Vagina (tissue), 2 donors: ENCODE results near the gene TEDC1. TPM values are rescaled to one million over a fixed set of nuclear protein-coding genes. Genes with fewer than 3 reads are reported as not detected.

Source experiments
- DNase-seq, 2 donors: peaks; one replicate each; pipeline ENCODE4 v3.0.0-alpha.2; 2017; ENCODE audit errors: extremely low spot score in 2 of 2
- H3K27ac ChIP-seq: fragments of 200-600 bp; sonication (generic); one replicate; pipeline ENCODE4 v1.5.1; 2019
- H3K27me3 ChIP-seq: fragments of 200-600 bp; sonication (generic); one replicate; pipeline ENCODE4 v1.5.1; 2019
- H3K36me3 ChIP-seq, 2 donors: fragments of 200-600 bp; sonication (generic); one replicate each; pipeline ENCODE4 v1.5.1; 2017 to 2019
- H3K4me1 ChIP-seq: fragments of 200-600 bp; sonication (generic); one replicate; pipeline ENCODE4 v1.5.1; 2019
- H3K4me3 ChIP-seq, 2 donors: fragments of 200-600 bp; sonication (generic); 1 replicate in 1 of 2; 2 replicates in 1 of 2; pipeline ENCODE4 v1.5.1; 2016 to 2019
- H3K9me3 ChIP-seq: fragments of 200-600 bp; sonication (generic); one replicate; pipeline ENCODE4 v1.5.1; 2019
- CTCF ChIP-seq, 3 experiments: fragments of 450-650 bp in 2 of 3; fragments of 200-600 bp in 1 of 3; sonication (generic) in 1 of 3; IDR thresholded peaks; one replicate each; pipeline ENCODE4 v1.5.1; 2017 to 2019; ENCODE audit warnings: antibody characterized with exemption in 3 of 3, mild to moderate bottlenecking in 2 of 3, moderate library complexity in 2 of 3
- POLR2A ChIP-seq, 2 donors: fragments of 450-650 bp; IDR thresholded peaks; one replicate each; pipeline ENCODE4 v1.6.1; 2017; ENCODE audit warnings: antibody characterized with exemption in 2 of 2, mild to moderate bottlenecking in 2 of 2, moderate library complexity in 2 of 2
- POLR2AphosphoS5 ChIP-seq, 2 donors: sonication (generic); formaldehyde crosslinking; IDR thresholded peaks; one replicate each; pipeline ENCODE4 v1.9.0; 2017; ENCODE audit warnings: antibody characterized with exemption in 2 of 2, mild to moderate bottlenecking in 2 of 2, low read depth in 1 of 2; ENCODE audit not compliant: insufficient read depth in 1 of 2
- intact Hi-C: fragments of 100-400 bp; cut with DNase I; formaldehyde crosslinking; loops from one replicate; pipeline ENCODE4 v1.15.1; 2023
- total RNA-seq: library from RNA; depleted of rRNA; stranded (reverse); fragments of >200 nt; gene quantifications from one replicate; pipeline ENCODE4 v1.2.3, GENCODE V29; 2016

TEDC1 gene
- total RNA-seq, 1 donor from 2014 or later = 5.9 TPM

GRCh38 chr14:105500036-105500725, 9.1 kb downstream of the TEDC1 start:
- no peak overlapping the region for H3K4me3 ChIP-seq
- H3K4me1 ChIP-seq = no peaks in the 10 kb centered on the region
- no peaks in the 10 kb centered on the region for H3K27me3 ChIP-seq
- TF ChIP-seq POLR2A (IDR thresholded peaks at IDR 0.05) = no peak
- no peak for TF ChIP-seq POLR2AphosphoS5 (IDR thresholded peaks at IDR 0.05; ENCODE audit: insufficient read depth in 1 of 2, low read depth in 1 of 2)
- TF ChIP-seq CTCF (IDR thresholded peaks at IDR 0.05) = no peak
- intact Hi-C loops = no loop called here
- DNase-seq = peak in 1 of 2 donors; percentile 82
- no peak overlapping the region for H3K27ac ChIP-seq
- H3K36me3 ChIP-seq = no peaks in the 10 kb centered on the region
- H3K9me3 ChIP-seq = no peaks in the 10 kb centered on the region

GRCh38 chr14:105500726-105501101, 9.7 kb downstream of the TEDC1 start:
- no peaks in the 10 kb centered on the region for H3K36me3 ChIP-seq
- H3K4me1 ChIP-seq = no peaks in the 10 kb centered on the region
- no peak for DNase-seq
- intact Hi-C loops = no loop called here
- TF ChIP-seq POLR2A (IDR thresholded peaks at IDR 0.05) (no peak), POLR2AphosphoS5 (IDR thresholded peaks at IDR 0.05; ENCODE audit: insufficient read depth in 1 of 2, low read depth in 1 of 2) (no peak)
- no peaks in the 10 kb centered on the region for H3K27me3 ChIP-seq
- H3K27ac ChIP-seq = no peak overlapping the region
- no peaks in the 10 kb centered on the region for H3K9me3 ChIP-seq
- no peak overlapping the region for H3K4me3 ChIP-seq

GRCh38 chr14:105501504-105502291, 10.7 kb downstream of the TEDC1 start:
- Histone ChIP-seq H3K27me3 (no peaks in the 10 kb centered on the region), H3K27ac (no peak overlapping the region), H3K4me1 (no peaks in the 10 kb centered on the region), H3K36me3 (no peaks in the 10 kb centered on the region), H3K4me3 (no peak overlapping the region), H3K9me3 (no peaks in the 10 kb centered on the region)
- no peak for DNase-seq
- intact Hi-C loops = no loop called here
- TF ChIP-seq POLR2AphosphoS5 (IDR thresholded peaks at IDR 0.05; ENCODE audit: insufficient read depth in 1 of 2, low read depth in 1 of 2) = no peak
- TF ChIP-seq CTCF (IDR thresholded peaks at IDR 0.05) = no peak
- TF ChIP-seq POLR2A (IDR thresholded peaks at IDR 0.05) = no peak

GRCh38 chr14:105502446-105503295, 11.6 kb downstream of the TEDC1 start:
- no peaks in the 10 kb centered on the region for H3K4me1 ChIP-seq
- H3K27ac ChIP-seq = no peak overlapping the region
- H3K9me3 ChIP-seq = no peaks in the 10 kb centered on the region
- no peaks in the 10 kb centered on the region for H3K27me3 ChIP-seq
- no peak overlapping the region for H3K4me3 ChIP-seq
- no peak for TF ChIP-seq CTCF (IDR thresholded peaks at IDR 0.05)
- no peak for TF ChIP-seq POLR2A (IDR thresholded peaks at IDR 0.05)
- TF ChIP-seq POLR2AphosphoS5 (IDR thresholded peaks at IDR 0.05; ENCODE audit: insufficient read depth in 1 of 2, low read depth in 1 of 2) = no peak
- intact Hi-C loops = no loop called here
- DNase-seq = no peak
- no peaks in the 10 kb centered on the region for H3K36me3 ChIP-seq

- no peak for DNase-seq
- no peak overlapping the region for H3K27ac ChIP-seq
- H3K27me3 ChIP-seq = no peaks in the 10 kb centered on the region
- H3K4me1 ChIP-seq = no peaks in the 10 kb centered on the region
- TF ChIP-seq POLR2A (IDR thresholded peaks at IDR 0.05) (no peak), CTCF (IDR thresholded peaks at IDR 0.05) (no peak), POLR2AphosphoS5 (IDR thresholded peaks at IDR 0.05; ENCODE audit: insufficient read depth in 1 of 2, low read depth in 1 of 2) (no peak)
- H3K4me3 ChIP-seq = no peak overlapping the region
- intact Hi-C loops = no loop called here
- no peaks in the 10 kb centered on the region for H3K9me3 ChIP-seq
- no peaks in the 10 kb centered on the region for H3K36me3 ChIP-seq
Measured at GRCh38 chr14:105503296-105503640, 12.2 kb downstream of the TEDC1 start.
